ENCODE results near the gene LIFR. TPM values are rescaled to one million over a fixed set of nuclear protein-coding genes. Genes with fewer than 3 reads are reported as not detected.
A peak's percentile ranks its signal among the peaks of the same experiment; 100 is the strongest.

LIFR gene
- total RNA-seq, 1 donor from 2014 or later = 8.9 TPM

- H3K9me3 Mint-ChIP-seq (ENCODE audit: unreplicated experiment) = no peaks in the 10 kb centered on the region
- peaks cover 13% of the 10 kb centered on the region for H3K27me3 Mint-ChIP-seq (ENCODE audit: unreplicated experiment)
- no peak for DNase-seq (ENCODE audit: extremely low spot score, unreplicated experiment)
- H3K36me3 Mint-ChIP-seq (ENCODE audit: unreplicated experiment) = no peaks in the 10 kb centered on the region
- no peak overlapping the region for H3K4me3 Mint-ChIP-seq (ENCODE audit: unreplicated experiment)
- TF ChIP-seq CTCF (IDR thresholded peaks at IDR 0.05) = no peak
- no peak overlapping the region for H3K27ac Mint-ChIP-seq (ENCODE audit: unreplicated experiment)
- peaks cover 2% of the 10 kb centered on the region for H3K4me1 Mint-ChIP-seq (ENCODE audit: unreplicated experiment)
These were observed 6.2 kb upstream of the LIFR start for GRCh38 chr5:38562444-38563210.

DNA sequence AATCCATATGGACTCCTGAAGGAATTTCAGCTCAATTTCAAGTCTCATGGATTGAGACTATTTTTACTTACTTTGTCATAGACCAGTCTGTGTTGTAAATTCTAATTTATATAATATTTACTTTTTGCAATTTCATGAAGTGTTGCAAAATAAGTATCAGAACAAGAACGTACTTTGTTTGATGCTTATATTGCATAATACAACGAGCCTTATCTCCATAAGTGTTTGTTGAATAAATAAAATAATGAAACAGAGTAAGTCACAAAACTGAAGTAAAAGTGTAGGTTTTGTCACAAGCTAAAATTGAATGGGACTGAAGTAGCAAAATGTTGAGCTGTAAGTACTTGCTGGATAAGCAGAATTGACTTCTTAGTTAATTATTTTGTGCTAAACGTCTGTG is 3.0 kb upstream of the LIFR start:
- H3K27me3 Mint-ChIP-seq (ENCODE audit: unreplicated experiment) = peaks cover 13% of the 10 kb centered on the region
- DNase-seq (ENCODE audit: extremely low spot score, unreplicated experiment) = no peak
- H3K27ac Mint-ChIP-seq (ENCODE audit: unreplicated experiment) = no peak overlapping the region
- peaks cover 14% of the 10 kb centered on the region for H3K4me1 Mint-ChIP-seq (ENCODE audit: unreplicated experiment)
- no peaks in the 10 kb centered on the region for H3K9me3 Mint-ChIP-seq (ENCODE audit: unreplicated experiment)
- no peaks in the 10 kb centered on the region for H3K36me3 Mint-ChIP-seq (ENCODE audit: unreplicated experiment)
- no peak for TF ChIP-seq CTCF (IDR thresholded peaks at IDR 0.05)
- no peak overlapping the region for H3K4me3 Mint-ChIP-seq (ENCODE audit: unreplicated experiment)

GRCh38 chr5:38557792-38558191 is 1.3 kb upstream of the LIFR start:
- Mint-ChIP-seq H3K4me1 (ENCODE audit: unreplicated experiment) (peaks cover 20% of the 10 kb centered on the region), H3K9me3 (ENCODE audit: unreplicated experiment) (no peaks in the 10 kb centered on the region), H3K27ac (ENCODE audit: unreplicated experiment) (no peak overlapping the region), H3K27me3 (ENCODE audit: unreplicated experiment) (peaks cover 12% of the 10 kb centered on the region), H3K36me3 (ENCODE audit: unreplicated experiment) (no peaks in the 10 kb centered on the region), H3K4me3 (ENCODE audit: unreplicated experiment) (peak overlapping the region; percentile 89)
- no peak for TF ChIP-seq CTCF (IDR thresholded peaks at IDR 0.05)
- no peak for DNase-seq (ENCODE audit: extremely low spot score, unreplicated experiment)

DNA sequence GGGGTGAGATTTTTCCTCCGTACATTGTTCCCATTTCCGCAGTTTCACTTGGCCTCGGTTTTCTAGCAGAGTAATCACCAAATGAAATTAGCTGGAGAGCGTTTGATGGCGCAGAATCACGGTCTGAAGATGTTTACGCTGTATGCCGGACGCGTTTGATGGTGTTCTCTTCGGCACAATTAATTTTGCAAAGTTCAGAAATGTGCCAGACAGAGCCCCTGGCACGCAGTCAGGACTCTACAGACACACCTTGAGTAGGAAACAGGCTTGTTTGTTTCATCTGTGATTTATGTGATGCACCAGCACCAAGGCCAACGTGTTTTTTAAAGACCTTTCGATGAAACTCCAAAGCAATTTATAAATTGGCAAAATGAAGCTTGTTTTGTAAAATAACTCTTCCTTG is 863 bp upstream of the LIFR start:
- peaks cover 20% of the 10 kb centered on the region for H3K4me1 Mint-ChIP-seq (ENCODE audit: unreplicated experiment)
- H3K9me3 Mint-ChIP-seq (ENCODE audit: unreplicated experiment) = no peaks in the 10 kb centered on the region
- peaks cover 12% of the 10 kb centered on the region for H3K27me3 Mint-ChIP-seq (ENCODE audit: unreplicated experiment)
- no peaks in the 10 kb centered on the region for H3K36me3 Mint-ChIP-seq (ENCODE audit: unreplicated experiment)
- no peak for DNase-seq (ENCODE audit: extremely low spot score, unreplicated experiment)
- H3K4me3 Mint-ChIP-seq (ENCODE audit: unreplicated experiment) = peak overlapping the region; percentile 89
- peak overlapping the region; percentile 87 for H3K27ac Mint-ChIP-seq (ENCODE audit: unreplicated experiment)
- TF ChIP-seq CTCF (IDR thresholded peaks at IDR 0.05) = no peak

- H3K4me1 Mint-ChIP-seq (ENCODE audit: unreplicated experiment) = peaks cover 22% of the 10 kb centered on the region
- TF ChIP-seq CTCF (IDR thresholded peaks at IDR 0.05) = no peak
- H3K4me3 Mint-ChIP-seq (ENCODE audit: unreplicated experiment) = peak overlapping the region; percentile 85
- H3K27me3 Mint-ChIP-seq (ENCODE audit: unreplicated experiment) = peaks cover 6% of the 10 kb centered on the region
- no peak overlapping the region for H3K27ac Mint-ChIP-seq (ENCODE audit: unreplicated experiment)
- no peaks in the 10 kb centered on the region for H3K36me3 Mint-ChIP-seq (ENCODE audit: unreplicated experiment)
- H3K9me3 Mint-ChIP-seq (ENCODE audit: unreplicated experiment) = no peaks in the 10 kb centered on the region
- DNase-seq (ENCODE audit: extremely low spot score, unreplicated experiment) = no peak
These were observed 303 bp downstream of the LIFR start for GRCh38 chr5:38556088-38556598.
